ENCODE measurements around the gene CST9.

DNA sequence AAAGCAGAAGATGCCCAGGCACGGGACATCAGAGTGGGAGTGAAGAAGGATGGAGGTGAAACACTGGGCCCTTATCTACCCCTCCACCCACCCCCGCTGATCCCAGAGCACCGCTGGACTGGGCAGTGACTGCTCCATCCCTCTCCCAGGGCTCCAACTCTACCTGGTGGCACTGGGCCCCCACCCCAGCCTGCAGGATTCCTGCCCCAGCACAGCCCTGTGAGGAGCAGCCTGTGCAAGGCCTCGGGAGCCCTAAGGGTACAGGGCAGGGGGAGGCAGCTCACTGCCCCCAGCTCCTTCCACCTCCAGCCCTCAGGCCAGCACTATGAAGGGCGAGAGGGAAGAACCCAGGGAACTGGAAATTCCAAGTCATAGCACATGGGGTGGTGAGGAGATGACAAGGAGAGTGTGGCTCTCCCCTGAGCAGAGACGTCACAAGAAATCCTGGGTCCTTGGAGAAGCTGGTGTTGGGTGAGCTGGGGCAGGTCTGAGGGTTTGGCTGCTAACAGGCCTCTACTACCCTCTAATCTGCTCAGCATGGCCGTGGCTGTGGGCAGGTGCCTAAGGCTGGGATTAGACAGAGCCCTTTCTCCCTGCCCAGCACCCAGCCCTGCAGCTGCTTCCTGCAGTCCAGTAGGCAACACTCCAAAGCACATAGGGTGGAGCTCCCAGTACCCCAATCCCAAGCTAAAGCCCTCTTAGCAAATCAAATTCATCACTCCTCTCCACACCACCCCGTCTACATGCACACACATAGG lies 28.5 kb upstream of the CST9 start:
- TF ChIP-seq, protein P1, sequence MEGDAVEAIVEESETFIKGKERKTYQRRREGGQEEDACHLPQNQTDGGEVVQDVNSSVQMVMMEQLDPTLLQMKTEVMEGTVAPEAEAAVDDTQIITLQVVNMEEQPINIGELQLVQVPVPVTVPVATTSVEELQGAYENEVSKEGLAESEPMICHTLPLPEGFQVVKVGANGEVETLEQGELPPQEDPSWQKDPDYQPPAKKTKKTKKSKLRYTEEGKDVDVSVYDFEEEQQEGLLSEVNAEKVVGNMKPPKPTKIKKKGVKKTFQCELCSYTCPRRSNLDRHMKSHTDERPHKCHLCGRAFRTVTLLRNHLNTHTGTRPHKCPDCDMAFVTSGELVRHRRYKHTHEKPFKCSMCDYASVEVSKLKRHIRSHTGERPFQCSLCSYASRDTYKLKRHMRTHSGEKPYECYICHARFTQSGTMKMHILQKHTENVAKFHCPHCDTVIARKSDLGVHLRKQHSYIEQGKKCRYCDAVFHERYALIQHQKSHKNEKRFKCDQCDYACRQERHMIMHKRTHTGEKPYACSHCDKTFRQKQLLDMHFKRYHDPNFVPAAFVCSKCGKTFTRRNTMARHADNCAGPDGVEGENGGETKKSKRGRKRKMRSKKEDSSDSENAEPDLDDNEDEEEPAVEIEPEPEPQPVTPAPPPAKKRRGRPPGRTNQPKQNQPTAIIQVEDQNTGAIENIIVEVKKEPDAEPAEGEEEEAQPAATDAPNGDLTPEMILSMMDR (IDR thresholded peaks at IDR 0.05) = no peak
- TF ChIP-seq POLR2A (IDR thresholded peaks at IDR 0.05) (no peak), POLR2AphosphoS5 (IDR thresholded peaks at IDR 0.05) (no peak)
